Erythroblast (primary cell): ENCODE data around the gene ZNF746.

Experiments used
- GATA1 ChIP-seq: IDR thresholded peaks from 2 replicates; pipeline ENCODE4 v1.6.1; 2011; ENCODE audit warnings: low read depth, mild to moderate bottlenecking, control low read depth, low read length, moderate library complexity
- POLR2A ChIP-seq: IDR thresholded peaks from 2 replicates; pipeline ENCODE4 v1.6.1; 2011; ENCODE audit warnings: mild to moderate bottlenecking, low read length

DNA sequence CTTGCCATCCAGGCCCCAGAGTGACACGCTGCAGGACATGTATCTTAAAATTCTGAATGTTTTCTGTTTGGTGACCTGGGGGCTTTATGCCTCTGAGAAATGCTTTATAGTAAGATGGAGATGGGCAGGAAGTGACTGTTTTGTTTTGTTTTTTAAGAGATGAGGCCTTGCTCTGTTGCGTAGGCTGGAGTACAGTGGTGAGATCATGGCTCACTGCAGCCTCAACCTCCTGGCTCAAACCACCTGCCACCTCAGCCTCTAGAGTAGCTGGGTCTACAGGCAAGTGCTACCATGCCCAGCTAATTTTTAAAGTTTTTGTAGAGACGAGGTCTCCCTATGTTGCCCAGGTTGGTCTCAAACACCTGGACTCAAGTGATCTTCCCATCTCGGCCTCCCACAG lies 57.4 kb downstream of the ZNF746 start:
- TF ChIP-seq POLR2A (no peak), GATA1 (no peak)
